CD4-positive, alpha-beta T cell (primary cell): ENCODE results near the gene KCNMA1. TPM values are rescaled to one million over a fixed set of nuclear protein-coding genes. Genes with fewer than 3 reads are reported as not detected.

Experiments used
- ATAC-seq: fragments of 200-7000 bp; cut with Tn5 transposase; one replicate; pipeline ENCODE4 v1.10.0; 2022; ENCODE audit warnings: mild to moderate bottlenecking; ENCODE audit not compliant: poor library complexity
- CTCF ChIA-PET: fragments of 350-600 bp; sonication (Branson Sonifier 250); formaldehyde crosslinking; loops from one replicate; lab custom pipeline; 2021; ENCODE audit warnings: antibody characterized with exemption, inconsistent platforms; lab: Charles Lee
- POLR2A ChIA-PET: fragments of 350-600 bp; sonication (Branson Sonifier 250); formaldehyde crosslinking; loops from one replicate; lab custom pipeline; 2021; ENCODE audit warnings: antibody characterized with exemption, inconsistent platforms; lab: Charles Lee
- DNase-seq, 14 experiments: peaks; one replicate each; pipeline ENCODE4 v3.0.0-alpha.2; 2013 to 2020; ENCODE audit warnings: mixed read lengths in 2 of 14
- H3K27ac ChIP-seq, 2 donors: one replicate each; pipeline versions ENCODE4 v1.5.1 to v1.7.0; 2013; ENCODE audit warnings: low read length in 2 of 2, low read depth in 1 of 2, mild to moderate bottlenecking in 1 of 2
- H3K27me3 ChIP-seq, 2 experiments: 1 replicate in 1 of 2; 2 replicates in 1 of 2; pipeline versions ENCODE4 v1.6.1 to v1.7.0; 2013; ENCODE audit warnings: low read length in 2 of 2, control low read depth in 1 of 2, mild to moderate bottlenecking in 1 of 2, moderate library complexity in 1 of 2; ENCODE audit not compliant: insufficient read depth in 2 of 2, control insufficient read depth in 1 of 2
- H3K36me3 ChIP-seq: one replicate; pipeline ENCODE4 v1.6.1; 2013; ENCODE audit warnings: low read length, control low read depth; ENCODE audit not compliant: insufficient read depth
- H3K4me1 ChIP-seq: one replicate; pipeline ENCODE4 v1.6.1; 2013; ENCODE audit warnings: low read length, control low read depth; ENCODE audit not compliant: insufficient read depth
- H3K4me3 ChIP-seq: one replicate; pipeline ENCODE4 v1.5.1; 2013; ENCODE audit warnings: mild to moderate bottlenecking, low read length, moderate library complexity
- H3K9me3 ChIP-seq, 2 experiments: 1 replicate in 1 of 2; 2 replicates in 1 of 2; pipeline versions ENCODE4 v1.6.1 to v1.7.0; 2013; ENCODE audit warnings: low read length in 2 of 2, mild to moderate bottlenecking in 2 of 2, control low read depth in 1 of 2, moderate library complexity in 1 of 2; ENCODE audit not compliant: control insufficient read depth in 1 of 2, insufficient read depth in 1 of 2
- H3K27ac Mint-ChIP-seq: one replicate; pipeline ENCODE4 v1.8.0; 2020; ENCODE audit warnings: mixed read lengths
- H3K27me3 Mint-ChIP-seq: one replicate; pipeline ENCODE4 v1.8.0; 2021; ENCODE audit warnings: mixed read lengths
- H3K36me3 Mint-ChIP-seq: one replicate; pipeline ENCODE4 v1.8.0; 2021; ENCODE audit warnings: low read depth, mixed read lengths
- H3K4me1 Mint-ChIP-seq: one replicate; pipeline ENCODE4 v1.8.0; 2021; ENCODE audit warnings: low read depth, mixed read lengths
- H3K4me3 Mint-ChIP-seq: one replicate; pipeline ENCODE4 v1.8.0; 2020; ENCODE audit warnings: mild to moderate bottlenecking, mixed read lengths
- H3K9me3 Mint-ChIP-seq: one replicate; pipeline ENCODE4 v1.8.0; 2020; ENCODE audit warnings: mixed read lengths
- CTCF ChIP-seq: fragments of 200-600 bp; IDR thresholded peaks from one replicate; pipeline ENCODE4 v1.8.0; 2022; ENCODE audit warnings: antibody characterized with exemption, mild to moderate bottlenecking
- intact Hi-C, 2 experiments: fragments of 100-400 bp; cut with DNase I in 1 of 2; cut with micrococcal nuclease in 1 of 2; formaldehyde crosslinking; loops; one replicate each; pipeline versions ENCODE4 v1.15.1 to v1.9.0; 2023 to 2025; cut with DNase I, micrococcal nuclease
- total RNA-seq, 174 experiments: library from RNA in 2 of 174; stranded (reverse) in 2 of 174; gene quantifications; one replicate each; pipeline ENCODE4 v1.2.3 and lab custom pipeline; 2021 to 2026

The KCNMA1 gene
- total RNA-seq, 2 experiments from 2014 or later: not detected

DNA sequence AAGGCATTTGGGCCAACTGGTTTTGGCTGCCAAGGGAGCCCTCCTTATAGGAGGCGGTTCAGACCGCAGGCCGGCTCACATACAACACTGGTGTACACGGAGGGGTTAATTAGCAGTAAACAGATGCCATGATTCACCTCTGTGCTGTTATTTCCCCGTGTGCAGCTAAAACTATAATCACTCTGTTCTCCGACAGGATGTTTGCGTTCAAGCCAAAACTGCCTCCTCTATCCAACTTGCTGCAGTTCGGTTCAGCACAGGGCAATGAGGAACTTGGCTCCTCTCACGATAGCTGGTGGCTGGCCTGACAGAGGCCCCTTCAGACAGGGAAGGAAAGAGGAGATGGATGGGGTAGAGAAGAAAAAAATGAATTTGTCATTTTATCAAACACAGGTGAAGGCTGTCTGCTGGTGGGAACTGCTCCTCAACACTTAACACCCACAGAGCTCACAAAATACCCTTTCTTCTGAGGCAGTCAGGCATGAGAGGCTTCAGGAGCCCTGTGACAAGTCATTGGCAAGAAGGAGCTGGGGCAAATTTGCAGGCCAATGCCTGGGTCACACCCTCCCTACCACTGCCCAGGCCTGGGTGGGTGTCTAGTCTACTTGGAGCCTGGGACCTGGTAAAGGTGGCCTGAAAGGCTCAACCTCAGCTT, 24.0 kb downstream of the KCNMA1 start:
- H3K27ac Mint-ChIP-seq: no peak overlapping the region
- Histone ChIP-seq H3K36me3 (no peaks in the 10 kb centered on the region), H3K4me3 (no peak overlapping the region), H3K9me3 (peaks cover 0 to 3% of the 10 kb centered on the region in 2 experiments), H3K4me1 (no peaks in the 10 kb centered on the region), H3K27ac (no peak overlapping the region), H3K27me3 (peaks cover 0 to 2% of the 10 kb centered on the region in 2 experiments)
- H3K9me3 Mint-ChIP-seq: no peaks in the 10 kb centered on the region
- no peaks in the 10 kb centered on the region for H3K4me1 Mint-ChIP-seq
- no peak overlapping the region for H3K4me3 Mint-ChIP-seq
- H3K36me3 Mint-ChIP-seq: no peaks in the 10 kb centered on the region
- DNase-seq: no peak
- CTCF ChIA-PET: no interaction called here
- peaks cover 10% of the 10 kb centered on the region for H3K27me3 Mint-ChIP-seq
- POLR2A ChIA-PET: no interaction called here
- ATAC-seq: no peak
- intact Hi-C loops: no loop called here
- no peak for TF ChIP-seq CTCF

- H3K4me3 Mint-ChIP-seq: no peak overlapping the region
- CTCF ChIA-PET: no interaction called here
Measured at GRCh38 chr10:77611670-77612069, 25.9 kb downstream of the KCNMA1 start.

DNA sequence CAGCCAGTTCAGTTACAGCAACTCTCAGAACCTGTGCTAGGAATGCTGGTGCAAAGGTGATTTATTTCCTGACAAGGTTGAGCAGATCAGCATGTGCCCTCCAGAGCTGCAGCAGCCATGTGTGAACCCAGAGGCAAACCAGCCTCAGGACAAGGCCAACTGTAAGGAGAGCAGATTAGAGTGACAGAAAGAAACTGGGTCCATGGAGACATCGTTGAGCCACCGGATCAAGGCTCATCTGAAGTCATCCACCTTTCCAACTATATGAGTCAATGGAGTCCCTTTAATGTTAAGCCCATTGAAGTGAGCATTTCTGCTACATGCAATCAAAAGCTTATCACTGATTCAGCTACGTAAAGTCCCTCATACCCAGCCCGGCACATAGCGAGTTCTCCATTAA, 26.4 kb downstream of the KCNMA1 start:
- no peak for DNase-seq
- H3K9me3 Mint-ChIP-seq: no peaks in the 10 kb centered on the region
- H3K4me3 Mint-ChIP-seq: no peak overlapping the region
- POLR2A ChIA-PET: no interaction called here
- no peak for TF ChIP-seq CTCF
- Histone ChIP-seq H3K4me3 (no peak overlapping the region), H3K27me3 (peaks cover 0 to 2% of the 10 kb centered on the region in 2 experiments), H3K27ac (no peak overlapping the region), H3K36me3 (no peaks in the 10 kb centered on the region), H3K4me1 (no peaks in the 10 kb centered on the region), H3K9me3 (peaks cover 0 to 3% of the 10 kb centered on the region in 2 experiments)
- intact Hi-C loops: no loop called here
- H3K27ac Mint-ChIP-seq: no peak overlapping the region
- CTCF ChIA-PET: no interaction called here
- no peaks in the 10 kb centered on the region for H3K4me1 Mint-ChIP-seq
- ATAC-seq: no peak
- H3K27me3 Mint-ChIP-seq: peaks cover 10% of the 10 kb centered on the region
- H3K36me3 Mint-ChIP-seq: no peaks in the 10 kb centered on the region

More at GRCh38 chr10:77611670-77612069, 25.9 kb downstream of the KCNMA1 start:
- no peak overlapping the region for H3K4me3 ChIP-seq
- H3K27ac ChIP-seq: no peak overlapping the region
- Mint-ChIP-seq H3K27ac (no peak overlapping the region), H3K27me3 (peaks cover 10% of the 10 kb centered on the region), H3K4me1 (no peaks in the 10 kb centered on the region), H3K9me3 (no peaks in the 10 kb centered on the region), H3K36me3 (no peaks in the 10 kb centered on the region)
- no peaks in the 10 kb centered on the region for H3K36me3 ChIP-seq
- DNase-seq (no peak), ATAC-seq (no peak)
- H3K4me1 ChIP-seq: no peaks in the 10 kb centered on the region
- TF ChIP-seq CTCF: no peak
- peaks cover 0 to 2% of the 10 kb centered on the region in 2 experiments for H3K27me3 ChIP-seq
- H3K9me3 ChIP-seq: peaks cover 0 to 3% of the 10 kb centered on the region in 2 experiments
- intact Hi-C loops: no loop called here
- POLR2A ChIA-PET: no interaction called here
